ENCODE data around the gene KHDRBS2. TPM values are rescaled to one million over a fixed set of nuclear protein-coding genes. Genes with fewer than 3 reads are reported as not detected.

KHDRBS2 gene
- total RNA-seq (2014; rRNA removed; shearing (Covaris generic)), result 0.08 and 0.45 TPM in 2 replicates

GRCh38 chr6:62285612-62286469 lies at the start of gene KHDRBS2:
Gene KHDRBS2 (minus strand): TSS chr6:62286225.

